Heart left ventricle (tissue), 13 donors: ENCODE data around the gene IGLL1.

Source experiments
- POLR2A ChIP-seq, 2 donors: fragments of 450-650 bp; IDR thresholded peaks; one replicate each; pipeline ENCODE4 v1.6.1; 2017; ENCODE audit warnings: antibody characterized with exemption in 2 of 2, mild to moderate bottlenecking in 2 of 2, moderate library complexity in 2 of 2
- TF ChIP-seq, protein P1 (sequence below), 12 donors: fragments of 200-600 bp; sonication (generic) in 4 of 12; IDR thresholded peaks; one replicate each; pipeline versions ENCODE4 v1.5.0 to v1.8.0; 2018 to 2022; ENCODE audit warnings: antibody characterized with exemption in 12 of 12, mild to moderate bottlenecking in 5 of 12
- donor health status: ischemic (EF 13 %, LVEDD 7.1; RV severe dilation, severe dysfunction).
- donor health status: DM: no; HTN: yes; CAD: no.
- donor health status: DM: no; HTN: no; CAD: no.
- donor health status: ischemic (EF 25% LVEDD 6.9; RV normal size, moderate dysfunction).
- donor health status: ischemic (EF 25% LVEDD 5.7; RV mildly dilated, moderate dysfunction).
- donor health status: ischemic (EF 35%, LVEDD 5.7; RV mildly dilated, moderate dysfunction).
- donor health status: nonischemic (EF 11% LVEDD 7.7; RV severe dilation, severe dysfunction).
- donor health status: DM: yes; HTN: yes; CAD: no.
- donor health status: PGD.
- donor health status: ischemic (EF 29% LVEDD 5.4; RV normal size, mild dysfunction).
- donor health status: nonischemic (EF 23%, LVEDD 6.1; RV moderate dilation, normal function).

DNA sequence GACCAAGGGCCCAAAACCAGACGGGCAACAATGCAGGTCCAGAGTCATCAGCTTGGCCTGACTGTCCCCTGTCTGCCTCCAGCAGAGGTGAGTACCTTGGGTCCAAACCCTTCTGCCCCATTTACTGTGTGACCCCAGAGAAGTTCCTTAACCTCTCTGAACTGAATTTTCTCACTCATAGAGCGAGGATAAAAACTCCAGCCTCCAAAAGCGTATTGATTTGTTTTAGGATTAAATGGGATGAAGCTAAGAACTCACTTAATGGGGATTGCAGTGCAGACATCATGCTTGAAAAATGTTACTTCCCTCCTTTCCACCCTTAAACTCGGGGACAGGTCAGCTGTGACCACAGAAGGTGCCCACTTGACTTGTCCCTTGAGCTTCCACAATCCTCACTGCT, 22.6 kb downstream of the IGLL1 start:
- TF ChIP-seq POLR2A (IDR thresholded peaks at IDR 0.05), result no peak
- TF ChIP-seq, protein P1, sequence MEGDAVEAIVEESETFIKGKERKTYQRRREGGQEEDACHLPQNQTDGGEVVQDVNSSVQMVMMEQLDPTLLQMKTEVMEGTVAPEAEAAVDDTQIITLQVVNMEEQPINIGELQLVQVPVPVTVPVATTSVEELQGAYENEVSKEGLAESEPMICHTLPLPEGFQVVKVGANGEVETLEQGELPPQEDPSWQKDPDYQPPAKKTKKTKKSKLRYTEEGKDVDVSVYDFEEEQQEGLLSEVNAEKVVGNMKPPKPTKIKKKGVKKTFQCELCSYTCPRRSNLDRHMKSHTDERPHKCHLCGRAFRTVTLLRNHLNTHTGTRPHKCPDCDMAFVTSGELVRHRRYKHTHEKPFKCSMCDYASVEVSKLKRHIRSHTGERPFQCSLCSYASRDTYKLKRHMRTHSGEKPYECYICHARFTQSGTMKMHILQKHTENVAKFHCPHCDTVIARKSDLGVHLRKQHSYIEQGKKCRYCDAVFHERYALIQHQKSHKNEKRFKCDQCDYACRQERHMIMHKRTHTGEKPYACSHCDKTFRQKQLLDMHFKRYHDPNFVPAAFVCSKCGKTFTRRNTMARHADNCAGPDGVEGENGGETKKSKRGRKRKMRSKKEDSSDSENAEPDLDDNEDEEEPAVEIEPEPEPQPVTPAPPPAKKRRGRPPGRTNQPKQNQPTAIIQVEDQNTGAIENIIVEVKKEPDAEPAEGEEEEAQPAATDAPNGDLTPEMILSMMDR (IDR thresholded peaks at IDR 0.05), result no peak
